HCT116 (cell line): ENCODE data around the gene COL18A1. TPM values are rescaled to one million over a fixed set of nuclear protein-coding genes. Genes with fewer than 3 reads are reported as not detected.

ENCODE experiments used
- ATAC-seq: fragments of 200-7000 bp; cut with Tn5 transposase; 2 replicates; pipeline ENCODE4 v1.9.1; 2020; ENCODE audit warnings: mild to moderate bottlenecking, moderate library complexity
- BruUV-seq: library from RNA; stranded (reverse); fragments of 400-500 nt; replicated peaks from 2 replicates; lab custom pipeline; 2021; lab: Mats Ljungman, UMichigan
- CTCF ChIA-PET: fragments of 300-600 bp; sonication (Branson Sonifier 250); formaldehyde crosslinking; loops from one replicate; lab custom pipeline; 2021; ENCODE audit warnings: antibody characterized with exemption; lab: Charles Lee
- POLR2A ChIA-PET: fragments of 300-600, 350-600 bp; sonication (Branson Sonifier 250); formaldehyde crosslinking; loops from one replicate; lab custom pipeline; 2021; ENCODE audit warnings: antibody characterized with exemption; lab: Charles Lee
- RAD21 ChIA-PET, 2 experiments: fragments of 300-600 bp; sonication (Branson Sonifier 250); formaldehyde crosslinking; loops; one replicate each; lab custom pipeline; 2023; ENCODE audit warnings: low total read pairs in 2 of 2; ENCODE audit not compliant: uncharacterized antibody in 2 of 2, unreplicated experiment in 2 of 2, low non-redundant PET in 1 of 2; lab: Charles Lee
- DNase-seq: peaks from one replicate; pipeline ENCODE4 v3.0.0-alpha.2; 2010; ENCODE audit warnings: low read depth, low spot score
- H2AFZ ChIP-seq: fragments of 200-600 bp; shearing (Covaris generic), sonication (generic); 2 replicates; pipeline ENCODE4 v1.6.1; 2017; ENCODE audit warnings: low read depth, mixed run types, mixed read lengths, antibody characterized with exemption, low read length; ENCODE audit not compliant: poor library complexity, severe bottlenecking
- H3K27ac ChIP-seq: 2 replicates; pipeline ENCODE4 v1.5.1; 2012; ENCODE audit warnings: low read depth, low read length
- H3K27me3 ChIP-seq: fragments of 200-600 bp; sonication (generic); 2 replicates; pipeline ENCODE4 v1.6.1; 2016; ENCODE audit warnings: mixed run types, low read length, mixed read lengths; ENCODE audit not compliant: insufficient read depth
- H3K36me3 ChIP-seq, 2 experiments: fragments of 200-500 bp in 1 of 2; fragments of 200-600 bp in 1 of 2; sonication (Bioruptor generic) in 1 of 2; sonication (generic) in 1 of 2; 2 replicates each; pipeline versions ENCODE4 v1.5.1 to v1.6.1; 2014 to 2016; ENCODE audit warnings: low read length in 2 of 2, inconsistent platforms in 1 of 2, mixed read lengths in 1 of 2, mixed run types in 1 of 2; ENCODE audit not compliant: insufficient read depth in 2 of 2, control insufficient read depth in 1 of 2
- H3K4me1 ChIP-seq, 2 experiments: fragments of 200-600 bp in 1 of 2; sonication (generic) in 1 of 2; 2 replicates each; pipeline versions ENCODE4 v1.5.1 to v1.6.1; 2012 to 2017; ENCODE audit warnings: low read length in 2 of 2, inconsistent platforms in 1 of 2, mild to moderate bottlenecking in 1 of 2, mixed read lengths in 1 of 2, mixed run types in 1 of 2, moderate library complexity in 1 of 2; ENCODE audit not compliant: insufficient read depth in 2 of 2, control insufficient read depth in 1 of 2
- H3K4me2 ChIP-seq: fragments of 200-600 bp; sonication (generic); 2 replicates; pipeline ENCODE4 v1.6.1; 2017; ENCODE audit warnings: mixed run types, low read length, mixed read lengths
- H3K4me3 ChIP-seq, 2 experiments: fragments of 200-600 bp in 1 of 2; sonication (generic) in 1 of 2; replicated peaks in 1 of 2; 2 replicates each; pipeline ENCODE4 v1.5.1; 2011 to 2016; ENCODE audit warnings: low read length in 2 of 2, control low read depth in 1 of 2, low read depth in 1 of 2, mild to moderate bottlenecking in 1 of 2, mixed read lengths in 1 of 2, mixed run types in 1 of 2
- H3K79me2 ChIP-seq: fragments of 200-600 bp; sonication (generic); 2 replicates; pipeline ENCODE4 v1.6.1; 2017; ENCODE audit warnings: mild to moderate bottlenecking, mixed run types, low read length, moderate library complexity, mixed read lengths; ENCODE audit not compliant: insufficient read depth
- H3K9ac ChIP-seq: fragments of 200-600 bp; sonication (generic); 2 replicates; pipeline ENCODE4 v1.6.1; 2016; ENCODE audit warnings: low read length, mixed read lengths
- H3K9me2 ChIP-seq: fragments of 200-600 bp; sonication (generic), shearing (Covaris generic); 2 replicates; pipeline ENCODE4 v1.6.1; 2017; ENCODE audit warnings: mixed run types, mild to moderate bottlenecking, moderate library complexity; ENCODE audit not compliant: insufficient read depth
- H3K9me3 ChIP-seq, 2 experiments: fragments of 200-500 bp in 1 of 2; fragments of 200-600 bp in 1 of 2; sonication (Bioruptor generic) in 1 of 2; sonication (generic) in 1 of 2; 2 replicates each; pipeline ENCODE4 v1.6.1; 2014 to 2017; ENCODE audit warnings: low read length in 2 of 2, mixed read lengths in 2 of 2, inconsistent platforms in 1 of 2, low read depth in 1 of 2, mild to moderate bottlenecking in 1 of 2, mixed run types in 1 of 2, moderate library complexity in 1 of 2; ENCODE audit not compliant: control insufficient read depth in 1 of 2, insufficient read depth in 1 of 2
- H4K20me1 ChIP-seq: fragments of 200-600 bp; sonication (generic), shearing (Covaris generic); 2 replicates; pipeline ENCODE4 v1.6.1; 2017; ENCODE audit warnings: mixed run types, mild to moderate bottlenecking, moderate library complexity; ENCODE audit not compliant: insufficient read depth
- CTCF ChIP-seq, 3 experiments: fragments of 200-600 bp in 1 of 3; sonication (generic) in 1 of 3; IDR thresholded peaks in 2 of 3; conservative IDR thresholded peaks in 1 of 3; 2 replicates each; pipeline ENCODE4 v1.5.1; 2012 to 2017; ENCODE audit warnings: low read depth in 2 of 3, low read length in 2 of 3, antibody characterized with exemption in 1 of 3, borderline replicate concordance in 1 of 3, control low read depth in 1 of 3, mild to moderate bottlenecking in 1 of 3, mixed read lengths in 1 of 3, mixed run types in 1 of 3, moderate library complexity in 1 of 3; ENCODE audit not compliant: insufficient read depth in 1 of 3
- RAD21 ChIP-seq: IDR thresholded peaks from 2 replicates; pipeline ENCODE4 v1.6.1; 2012; ENCODE audit warnings: low read depth, mild to moderate bottlenecking
- intact Hi-C: fragments of 100-400 bp; cut with micrococcal nuclease; formaldehyde crosslinking; loops from 2 replicates; pipeline ENCODE4 v1.10.0; 2022
- total RNA-seq: library from RNA; stranded (reverse); gene quantifications from one replicate; pipeline ENCODE4 v1.2.1, GENCODE V29; 2021; ENCODE audit not compliant: unreplicated experiment
- TF ChIP-seq, protein P1 (sequence below): IDR thresholded peaks from 2 replicates; pipeline ENCODE4 v1.6.1; 2012

Gene COL18A1
- total RNA-seq, 1 experiment from 2014 or later, result 59.5 TPM

DNA sequence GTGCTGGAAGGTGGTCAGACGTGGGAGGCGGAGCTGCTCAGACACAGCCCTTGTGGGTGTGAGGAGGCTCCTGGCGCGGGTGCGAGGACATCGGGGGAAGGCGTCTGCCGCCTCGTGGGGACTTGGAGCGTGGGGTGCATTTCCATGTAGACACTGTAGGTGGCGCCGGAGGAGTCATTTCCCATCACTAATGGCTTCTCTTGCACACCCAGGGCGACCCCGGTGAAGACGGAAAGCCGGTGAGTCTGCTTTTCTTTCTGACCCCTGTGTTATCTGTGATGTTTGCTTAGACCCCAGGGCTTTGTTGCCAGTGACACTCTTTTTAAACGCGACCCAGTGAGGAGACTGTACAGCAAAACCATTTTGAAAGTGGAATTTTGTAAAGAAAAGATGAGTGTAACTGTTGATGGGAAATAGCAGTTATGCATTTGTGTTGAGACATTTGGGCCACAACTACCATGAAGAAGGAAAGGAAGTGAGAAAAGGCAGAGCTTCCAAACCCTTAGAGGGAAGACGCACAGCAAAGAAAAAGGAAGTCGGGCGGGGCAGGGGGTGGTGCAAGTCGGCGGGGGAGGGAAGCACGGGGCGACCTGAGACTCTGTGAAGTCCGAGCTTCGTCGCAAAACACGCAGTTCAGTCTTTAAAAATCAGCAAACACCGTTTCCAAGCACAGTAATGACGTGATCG is 73.3 kb downstream of the COL18A1 start:
- peak; percentile 89 for ATAC-seq
- Histone ChIP-seq H3K4me1 (no peaks in the 10 kb centered on the region), H2AFZ (no peak overlapping the region), H3K4me2 (no peak overlapping the region), H3K4me3 (no peak overlapping the region), H3K79me2 (no peaks in the 10 kb centered on the region), H3K27ac (no peak overlapping the region; the same call in 1 of the 2 replicates), H3K27me3 (no peaks in the 10 kb centered on the region), H3K9me3 (no peaks in the 10 kb centered on the region), H3K36me3 (peaks cover 0 to 19% of the 10 kb centered on the region in 2 experiments; a peak in 1 of 4 replicates), H3K9me2 (no peaks in the 10 kb centered on the region), H4K20me1 (no peaks in the 10 kb centered on the region), H3K9ac (no peak overlapping the region)
- ChIA-PET POLR2A (no interaction called here), CTCF (no interaction called here), RAD21 (no interaction called here)
- no TSS peak for BruUV-seq
- peak; percentile 12 for DNase-seq
- intact Hi-C loops, result loop anchor here (10.0 kb wide), 1 partner anchor 347 kb away; no protein-coding TSS in a partner anchor
- TF ChIP-seq CTCF (IDR thresholded peaks at IDR 0.05 in 2 of 3, conservative IDR thresholded peaks at IDR 0.05 in 1 of 3; ENCODE audit: borderline replicate concordance in 1 of 3, insufficient read depth in 1 of 3, low read depth in 2 of 3, low read length in 2 of 3) (peak; percentile 43 to 69 (median 61); a peak in 5 of 6 replicates), RAD21 (peak; percentile 47)
- TF ChIP-seq, protein P1, sequence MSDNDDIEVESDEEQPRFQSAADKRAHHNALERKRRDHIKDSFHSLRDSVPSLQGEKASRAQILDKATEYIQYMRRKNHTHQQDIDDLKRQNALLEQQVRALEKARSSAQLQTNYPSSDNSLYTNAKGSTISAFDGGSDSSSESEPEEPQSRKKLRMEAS, result no peak
